Adrenal gland (tissue), 12 donors: ENCODE measurements around the gene HBA1. TPM values are rescaled to one million over a fixed set of nuclear protein-coding genes. Genes with fewer than 3 reads are reported as not detected.

Experiments used
- DNase-seq, 7 donors: peaks; one replicate each; pipeline ENCODE4 v3.0.0-alpha.2; 2019 to 2020
- H3K27ac ChIP-seq, 5 donors: fragments of 200-600 bp; sonication (generic) in 4 of 5; 1 replicate in 3 of 5; 2 replicates in 2 of 5; pipeline versions ENCODE4 v1.5.1 to v1.8.0; 2016 to 2020; ENCODE audit warnings: mild to moderate bottlenecking in 1 of 5
- H3K27me3 ChIP-seq: fragments of 200-600 bp; 2 replicates; pipeline ENCODE4 v1.8.0; 2021
- H3K36me3 ChIP-seq, 2 donors: fragments of 200-600 bp; replicated peaks in 1 of 2; 1 replicate in 1 of 2; 2 replicates in 1 of 2; pipeline versions ENCODE4 v1.5.1 to v1.8.0; 2018 to 2022
- H3K4me1 ChIP-seq, 2 donors: fragments of 200-600 bp; replicated peaks in 1 of 2; 1 replicate in 1 of 2; 2 replicates in 1 of 2; pipeline versions ENCODE4 v1.5.1 to v1.8.0; 2018 to 2021
- H3K4me3 ChIP-seq, 4 donors: fragments of 200-600 bp; sonication (generic) in 3 of 4; one replicate each; pipeline ENCODE4 v1.5.1; 2016 to 2018
- H3K9me3 ChIP-seq, 3 donors: fragments of 200-600 bp; sonication (generic) in 1 of 3; replicated peaks in 1 of 3; 1 replicate in 2 of 3; 2 replicates in 1 of 3; pipeline versions ENCODE4 v1.5.1 to v1.8.0; 2016 to 2021
- POLR2A ChIP-seq, 2 donors: fragments of 450-650 bp; IDR thresholded peaks; one replicate each; pipeline ENCODE4 v1.6.1; 2017; ENCODE audit warnings: antibody characterized with exemption in 2 of 2, mild to moderate bottlenecking in 2 of 2, moderate library complexity in 1 of 2
- WGBS, 4 donors: extraction: QIAGEN DNeasy Blood & Tissue Kit in 2 of 4; methylation state at CpG; one replicate each; pipeline versions ENCODE4 v1.1.5 to v1.1.7; 2013 to 2017; 5-methylcytosine and 5-hydroxymethylcytosine counted together
- intact Hi-C, 2 donors: fragments of 100-400 bp; cut with DNase I; formaldehyde crosslinking; loops; one replicate each; pipeline versions ENCODE4 v1.14.1 to v1.15.0; 2022 to 2023
- polyA plus RNA-seq, 3 donors: library from polyadenylated mRNA; stranded (reverse); fragments of 200-250 nt in 2 of 3; fragments of 350-450 nt in 1 of 3; fragmentation: Illumina TruSeq in 1 of 3; extraction: RNeasy Lipid Tissue Mini Kit (QIAGEN cat#74804) in 1 of 3; gene quantifications; one replicate each; pipeline ENCODE4 v1.2.3, GENCODE V29; 2013 to 2014
- total RNA-seq, 9 donors: library from RNA; depleted of rRNA in 4 of 9; stranded (reverse); fragments of >200 nt in 4 of 9; fragments of 120-200 nt in 1 of 9; fragmentation: NEBNext Ultra II Directional in 1 of 9; extraction: Animal tissue kit (Norgen Biotek cat#: 25700) in 1 of 9; gene quantifications; one replicate each; pipeline versions ENCODE4 v1.1.0 to v1.2.4, GENCODE V29; 2013 to 2023
- TF ChIP-seq, protein P1 (sequence below), 6 experiments: fragments of 450-650 bp in 4 of 6; fragments of 200-600 bp in 2 of 6; sonication (generic) in 1 of 6; IDR thresholded peaks; 1 replicate in 5 of 6; 2 replicates in 1 of 6; pipeline versions ENCODE4 v1.5.1 to v1.8.0; 2016 to 2021; ENCODE audit warnings: antibody characterized with exemption in 6 of 6, mild to moderate bottlenecking in 2 of 6, moderate library complexity in 1 of 6
- donor health status: healthy with polysubstance abuse.
- donor health status: Bipolar disorder and iron deficiency.
- donor health status: DM: yes; HTN: yes; CAD: no.
- donor health status: DM: no; HTN: no; CAD: no.
- donor health status: DM: no; HTN: no; CAD: no.
- donor health status: DM: yes; HTN: yes; CAD: no.

HBA1 gene
- total and polyA plus RNA-seq, 12 donors: 12.7 to 742 (median 25.2) TPM; not detected in 4

DNA sequence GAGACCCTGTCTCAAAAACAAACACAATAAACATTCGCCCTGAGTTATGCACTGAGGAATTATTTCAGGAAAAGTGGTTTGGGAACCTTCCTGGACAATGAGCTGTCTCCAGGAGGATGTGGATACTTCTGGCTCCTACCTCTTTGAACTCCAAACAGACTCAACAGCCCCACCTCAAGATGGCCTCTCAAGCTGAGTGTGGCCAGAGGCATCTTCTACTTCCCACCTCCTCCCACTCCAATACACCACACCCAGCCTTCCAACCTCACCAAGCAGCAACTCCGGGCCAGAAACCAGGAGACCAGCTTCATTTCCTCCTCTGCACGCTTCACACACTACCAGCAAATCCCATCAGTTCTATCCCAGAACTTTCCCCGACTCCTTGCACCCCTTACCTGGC, 15.4 kb downstream of the HBA1 start:
- H3K27ac ChIP-seq: no peak overlapping the region
- peaks cover 0 to 96% of the 10 kb centered on the region in 2 donors for H3K36me3 ChIP-seq
- no peaks in the 10 kb centered on the region for H3K4me1 ChIP-seq
- no peak for DNase-seq
- TF ChIP-seq, protein P1, sequence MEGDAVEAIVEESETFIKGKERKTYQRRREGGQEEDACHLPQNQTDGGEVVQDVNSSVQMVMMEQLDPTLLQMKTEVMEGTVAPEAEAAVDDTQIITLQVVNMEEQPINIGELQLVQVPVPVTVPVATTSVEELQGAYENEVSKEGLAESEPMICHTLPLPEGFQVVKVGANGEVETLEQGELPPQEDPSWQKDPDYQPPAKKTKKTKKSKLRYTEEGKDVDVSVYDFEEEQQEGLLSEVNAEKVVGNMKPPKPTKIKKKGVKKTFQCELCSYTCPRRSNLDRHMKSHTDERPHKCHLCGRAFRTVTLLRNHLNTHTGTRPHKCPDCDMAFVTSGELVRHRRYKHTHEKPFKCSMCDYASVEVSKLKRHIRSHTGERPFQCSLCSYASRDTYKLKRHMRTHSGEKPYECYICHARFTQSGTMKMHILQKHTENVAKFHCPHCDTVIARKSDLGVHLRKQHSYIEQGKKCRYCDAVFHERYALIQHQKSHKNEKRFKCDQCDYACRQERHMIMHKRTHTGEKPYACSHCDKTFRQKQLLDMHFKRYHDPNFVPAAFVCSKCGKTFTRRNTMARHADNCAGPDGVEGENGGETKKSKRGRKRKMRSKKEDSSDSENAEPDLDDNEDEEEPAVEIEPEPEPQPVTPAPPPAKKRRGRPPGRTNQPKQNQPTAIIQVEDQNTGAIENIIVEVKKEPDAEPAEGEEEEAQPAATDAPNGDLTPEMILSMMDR (IDR thresholded peaks at IDR 0.05): no peak
- TF ChIP-seq POLR2A (IDR thresholded peaks at IDR 0.05): no peak
- H3K4me3 ChIP-seq: no peak overlapping the region
- no peaks in the 10 kb centered on the region for H3K9me3 ChIP-seq
- intact Hi-C loops: no loop called here
- WGBS, 4 donors: 91 to 93% (median 92%) methylated on average over 4 of the region's 4 CpGs
- H3K27me3 ChIP-seq: no peaks in the 10 kb centered on the region

GRCh38 chr16:192686-193085, 16.2 kb downstream of the HBA1 start:
- no peaks in the 10 kb centered on the region for H3K27me3 ChIP-seq
- no peaks in the 10 kb centered on the region for H3K4me1 ChIP-seq
- no peak overlapping the region for H3K27ac ChIP-seq
- H3K4me3 ChIP-seq: no peak overlapping the region
- no peaks in the 10 kb centered on the region for H3K9me3 ChIP-seq
- intact Hi-C loops: no loop called here
- WGBS, 4 donors: 89 to 95% (median 94%) methylated on average over 9 to 11 of the region's 11 CpGs
- DNase-seq: no peak
- H3K36me3 ChIP-seq: peaks cover 0 to 98% of the 10 kb centered on the region in 2 donors
- TF ChIP-seq, protein P1 (IDR thresholded peaks at IDR 0.05): no peak
- no peak for TF ChIP-seq POLR2A (IDR thresholded peaks at IDR 0.05)

DNA sequence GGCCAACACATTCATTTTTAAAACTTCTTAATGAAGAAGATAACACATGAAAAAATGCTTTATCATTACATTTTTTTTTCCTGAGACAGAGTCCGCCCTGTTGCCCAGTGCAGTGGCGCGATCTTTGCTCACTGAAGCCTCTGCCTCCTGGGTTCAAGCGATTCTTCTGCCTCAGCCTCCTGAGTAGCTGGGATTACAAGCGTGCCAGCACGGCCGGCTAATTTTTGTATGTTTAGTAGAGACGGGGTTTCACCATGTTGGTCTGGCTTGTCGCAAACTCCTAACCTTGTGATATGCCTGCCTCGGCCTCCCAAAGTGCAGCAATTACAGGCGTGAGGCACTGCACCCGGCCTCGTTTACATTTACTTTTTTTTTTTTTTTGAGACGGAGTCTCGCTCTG, 17.0 kb downstream of the HBA1 start:
- Histone ChIP-seq H3K4me1 (no peaks in the 10 kb centered on the region), H3K36me3 (peaks cover 0 to 98% of the 10 kb centered on the region in 2 donors), H3K27me3 (no peaks in the 10 kb centered on the region), H3K4me3 (no peak overlapping the region), H3K27ac (no peak overlapping the region), H3K9me3 (no peaks in the 10 kb centered on the region)
- DNase-seq: no peak
- intact Hi-C loops: no loop called here
- TF ChIP-seq, protein P1 (IDR thresholded peaks at IDR 0.05): no peak
- no peak for TF ChIP-seq POLR2A (IDR thresholded peaks at IDR 0.05)
- WGBS, 4 donors: 93 to 99% (median 96%) methylated on average over 10 to 15 of the region's 15 CpGs

DNA sequence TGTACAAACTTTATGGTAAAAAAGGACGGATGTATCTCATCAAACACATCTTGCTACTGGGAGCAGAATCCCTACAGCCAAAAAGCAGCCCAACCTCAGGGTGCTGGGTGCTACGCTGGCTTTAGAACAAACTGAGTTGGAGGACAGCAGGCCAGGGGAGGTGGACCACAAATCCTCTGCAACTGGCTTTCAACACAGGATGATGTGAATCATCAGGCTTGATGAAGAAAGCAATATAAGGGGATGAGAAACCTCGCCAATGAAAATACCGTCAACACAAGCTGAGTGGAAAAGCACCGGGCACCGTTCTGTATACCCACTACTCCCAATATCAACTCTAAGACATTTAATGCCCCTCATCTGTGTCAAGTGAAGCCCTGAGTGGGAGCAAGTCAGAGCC, 18.0 kb downstream of the HBA1 start:
- intact Hi-C loops: no loop called here
- H3K36me3 ChIP-seq: peaks cover 0 to 98% of the 10 kb centered on the region in 2 donors
- DNase-seq: no peak
- no peaks in the 10 kb centered on the region for H3K4me1 ChIP-seq
- no peak overlapping the region for H3K4me3 ChIP-seq
- no peaks in the 10 kb centered on the region for H3K9me3 ChIP-seq
- no peaks in the 10 kb centered on the region for H3K27me3 ChIP-seq
- WGBS, 4 donors: 92 to 94% (median 93%) methylated on average over 6 of the region's 6 CpGs
- H3K27ac ChIP-seq: no peak overlapping the region
- TF ChIP-seq, protein P1 (IDR thresholded peaks at IDR 0.05): no peak
- no peak for TF ChIP-seq POLR2A (IDR thresholded peaks at IDR 0.05)
